Cardiac fibroblast (primary cell): ENCODE data around the gene INPP5A.

ENCODE experiments used
- DNase-seq, 2 donors: peaks; one replicate each; pipeline versions ENCODE4 v3.0.0 to v3.0.0-alpha.2; 2010; ENCODE audit warnings: low read depth in 2 of 2
- H3K4me3 ChIP-seq, 2 donors: replicated peaks in 1 of 2; 1 replicate in 1 of 2; 2 replicates in 1 of 2; pipeline ENCODE4 v1.5.1; 2011; ENCODE audit warnings: low read depth in 2 of 2, low read length in 2 of 2, mild to moderate bottlenecking in 2 of 2, moderate library complexity in 1 of 2
- TF ChIP-seq, protein P1 (sequence below): IDR thresholded peaks from one replicate; pipeline ENCODE4 v1.5.1; 2011; ENCODE audit warnings: low read depth, mild to moderate bottlenecking, low read length, inconsistent platforms

INPP5A gene

GRCh38 chr10:132554053-132554990 lies 16.7 kb downstream of the INPP5A start:
- DNase-seq: no peak
- H3K4me3 ChIP-seq: no peak overlapping the region
- TF ChIP-seq, protein P1, sequence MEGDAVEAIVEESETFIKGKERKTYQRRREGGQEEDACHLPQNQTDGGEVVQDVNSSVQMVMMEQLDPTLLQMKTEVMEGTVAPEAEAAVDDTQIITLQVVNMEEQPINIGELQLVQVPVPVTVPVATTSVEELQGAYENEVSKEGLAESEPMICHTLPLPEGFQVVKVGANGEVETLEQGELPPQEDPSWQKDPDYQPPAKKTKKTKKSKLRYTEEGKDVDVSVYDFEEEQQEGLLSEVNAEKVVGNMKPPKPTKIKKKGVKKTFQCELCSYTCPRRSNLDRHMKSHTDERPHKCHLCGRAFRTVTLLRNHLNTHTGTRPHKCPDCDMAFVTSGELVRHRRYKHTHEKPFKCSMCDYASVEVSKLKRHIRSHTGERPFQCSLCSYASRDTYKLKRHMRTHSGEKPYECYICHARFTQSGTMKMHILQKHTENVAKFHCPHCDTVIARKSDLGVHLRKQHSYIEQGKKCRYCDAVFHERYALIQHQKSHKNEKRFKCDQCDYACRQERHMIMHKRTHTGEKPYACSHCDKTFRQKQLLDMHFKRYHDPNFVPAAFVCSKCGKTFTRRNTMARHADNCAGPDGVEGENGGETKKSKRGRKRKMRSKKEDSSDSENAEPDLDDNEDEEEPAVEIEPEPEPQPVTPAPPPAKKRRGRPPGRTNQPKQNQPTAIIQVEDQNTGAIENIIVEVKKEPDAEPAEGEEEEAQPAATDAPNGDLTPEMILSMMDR: no peak

- TF ChIP-seq, protein P1: no peak
- no peak for DNase-seq
- H3K4me3 ChIP-seq: no peak overlapping the region
Measured at GRCh38 chr10:132554991-132555647, 17.5 kb downstream of the INPP5A start.

DNA sequence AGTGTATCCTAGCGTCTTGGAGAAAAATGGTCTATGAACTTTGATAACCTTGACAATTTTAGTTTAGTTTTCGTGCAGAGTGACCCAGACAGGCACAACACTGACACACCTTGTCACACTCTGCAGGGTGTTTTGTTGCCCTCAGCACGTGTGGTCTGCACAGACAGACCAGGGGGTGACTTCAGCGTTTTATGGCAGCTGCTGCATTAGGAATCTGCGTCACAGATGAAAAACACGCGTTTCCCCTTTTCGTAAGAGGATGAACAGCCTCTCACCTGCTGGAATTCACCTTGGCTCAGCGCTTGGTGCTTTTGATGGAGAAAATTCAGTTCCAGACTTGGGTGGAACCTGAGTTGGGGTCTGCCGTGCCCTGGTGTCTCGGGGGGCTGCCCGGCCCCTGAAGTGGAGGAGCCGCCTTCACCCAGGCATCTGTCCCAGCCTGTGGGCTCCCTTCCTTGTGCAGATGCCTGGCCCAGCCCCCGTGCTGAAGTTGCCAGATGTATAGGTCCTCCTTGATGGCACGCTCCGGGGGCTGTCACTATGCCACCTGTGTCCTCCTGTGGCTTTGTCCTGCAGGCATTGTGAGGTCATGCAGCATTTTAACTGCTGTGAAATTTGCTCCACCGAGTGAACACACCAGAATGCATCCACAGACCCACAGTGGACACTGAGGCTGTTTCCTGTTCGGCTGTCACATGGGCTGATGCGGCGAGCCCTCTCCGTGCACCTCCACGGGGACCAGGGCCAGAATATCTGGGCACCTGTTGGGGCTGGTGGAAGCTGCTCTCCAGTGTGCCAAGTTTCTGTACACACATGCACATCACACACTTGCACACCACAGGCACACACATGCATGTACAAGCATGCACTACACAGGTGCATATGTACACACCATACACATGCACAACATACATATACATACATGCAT lies 18.3 kb downstream of the INPP5A start:
- TF ChIP-seq, protein P1: no peak
- H3K4me3 ChIP-seq: no peak overlapping the region
- no peak for DNase-seq

DNA sequence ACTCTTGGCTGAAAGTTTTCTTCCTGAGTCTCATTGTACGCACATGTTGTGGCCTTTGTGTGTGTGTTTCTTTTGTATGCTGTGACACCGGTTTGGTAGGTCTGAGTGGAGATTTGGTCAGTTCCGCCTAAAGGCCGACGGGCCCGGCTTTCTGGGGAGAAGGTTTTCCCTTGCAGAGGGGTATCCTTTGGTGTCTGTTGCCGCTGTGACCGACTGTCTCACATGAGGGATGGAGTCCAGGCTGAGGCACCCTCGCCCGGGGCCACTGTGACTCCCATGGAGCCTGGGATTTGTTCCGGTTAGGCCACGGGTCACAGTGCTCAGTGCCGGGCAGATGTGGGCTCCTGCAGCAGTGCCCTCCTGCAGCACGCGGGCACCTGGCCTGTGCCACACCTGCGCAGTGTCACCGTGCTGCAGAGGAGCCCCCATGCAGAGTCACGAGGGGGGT lies 19.4 kb downstream of the INPP5A start:
- H3K4me3 ChIP-seq: no peak overlapping the region
- DNase-seq: no peak
- TF ChIP-seq, protein P1: no peak

- TF ChIP-seq, protein P1: no peak
- no peak for DNase-seq
- H3K4me3 ChIP-seq: no peak overlapping the region
Measured at GRCh38 chr10:132557696-132558515, 20.3 kb downstream of the INPP5A start.
